Measurements from ENCODE around the gene FBXO45.
"Not testable (repeated sequence)": the region's sequence is repeated elsewhere in the genome, so short reads cannot be mapped to it uniquely, and the experiment has no call there.

FBXO45 gene

DNA sequence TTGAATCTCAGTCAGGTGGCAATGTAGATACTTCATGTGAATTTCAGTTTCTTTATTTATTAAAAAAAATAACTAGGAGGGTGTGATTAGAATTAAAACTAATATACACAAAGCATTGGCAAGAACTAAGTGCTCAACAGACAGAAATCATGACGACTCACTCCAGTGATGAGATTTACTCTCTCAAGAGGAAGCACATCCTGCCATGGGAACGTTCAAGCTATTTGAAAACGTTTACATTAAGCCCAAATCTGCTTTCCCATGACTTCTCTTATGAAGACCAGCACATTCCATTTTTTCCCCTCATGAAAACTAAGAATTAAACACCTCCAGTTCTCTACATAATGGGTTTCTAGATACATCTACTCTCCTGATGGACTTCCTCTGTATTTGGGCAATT, 8.6 kb upstream of the FBXO45 start:
- peaks cover 4% of the 10 kb centered on the region; the same call in 1 of the 2 replicates for H3K36me3 ChIP-seq (ENCODE audit: low read length)
- no peaks in the 10 kb centered on the region for H3K27me3 ChIP-seq (ENCODE audit: low read length)
- no peak overlapping the region for H3K4me3 ChIP-seq (ENCODE audit: insufficient read depth, low read length, poor library complexity, severe bottlenecking)
- no peak overlapping the region for H3K9ac ChIP-seq (ENCODE audit: low read length)
- H3K79me2 ChIP-seq (ENCODE audit: insufficient read depth, low read length): peaks cover 10% of the 10 kb centered on the region; the same call in 1 of the 2 replicates
- H2AFZ ChIP-seq (ENCODE audit: low read depth, low read length, severe bottlenecking): no peak overlapping the region
- H3K9me2 ChIP-seq (replicated peaks; ENCODE audit: insufficient read depth, low read length): no peaks in the 10 kb centered on the region
- no peak overlapping the region for H3K4me2 ChIP-seq (ENCODE audit: low read depth, low read length, poor library complexity, severe bottlenecking)
- no peaks in the 10 kb centered on the region for H3K9me3 ChIP-seq (ENCODE audit: insufficient read depth, low read length)
- H4K20me1 ChIP-seq (ENCODE audit: low read depth, low read length): no peaks in the 10 kb centered on the region
- no peak overlapping the region for H3K27ac ChIP-seq (ENCODE audit: low read depth, low read length)
- no peaks in the 10 kb centered on the region for H3F3A ChIP-seq (ENCODE audit: insufficient read depth)
- TF ChIP-seq, protein P1, sequence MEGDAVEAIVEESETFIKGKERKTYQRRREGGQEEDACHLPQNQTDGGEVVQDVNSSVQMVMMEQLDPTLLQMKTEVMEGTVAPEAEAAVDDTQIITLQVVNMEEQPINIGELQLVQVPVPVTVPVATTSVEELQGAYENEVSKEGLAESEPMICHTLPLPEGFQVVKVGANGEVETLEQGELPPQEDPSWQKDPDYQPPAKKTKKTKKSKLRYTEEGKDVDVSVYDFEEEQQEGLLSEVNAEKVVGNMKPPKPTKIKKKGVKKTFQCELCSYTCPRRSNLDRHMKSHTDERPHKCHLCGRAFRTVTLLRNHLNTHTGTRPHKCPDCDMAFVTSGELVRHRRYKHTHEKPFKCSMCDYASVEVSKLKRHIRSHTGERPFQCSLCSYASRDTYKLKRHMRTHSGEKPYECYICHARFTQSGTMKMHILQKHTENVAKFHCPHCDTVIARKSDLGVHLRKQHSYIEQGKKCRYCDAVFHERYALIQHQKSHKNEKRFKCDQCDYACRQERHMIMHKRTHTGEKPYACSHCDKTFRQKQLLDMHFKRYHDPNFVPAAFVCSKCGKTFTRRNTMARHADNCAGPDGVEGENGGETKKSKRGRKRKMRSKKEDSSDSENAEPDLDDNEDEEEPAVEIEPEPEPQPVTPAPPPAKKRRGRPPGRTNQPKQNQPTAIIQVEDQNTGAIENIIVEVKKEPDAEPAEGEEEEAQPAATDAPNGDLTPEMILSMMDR (IDR thresholded peaks at IDR 0.05; ENCODE audit: insufficient read depth, low read length, poor library complexity, severe bottlenecking): no peak
- TF ChIP-seq EZH2phosphoT487 (conservative IDR thresholded peaks at IDR 0.05; ENCODE audit: low read length): no peak

DNA sequence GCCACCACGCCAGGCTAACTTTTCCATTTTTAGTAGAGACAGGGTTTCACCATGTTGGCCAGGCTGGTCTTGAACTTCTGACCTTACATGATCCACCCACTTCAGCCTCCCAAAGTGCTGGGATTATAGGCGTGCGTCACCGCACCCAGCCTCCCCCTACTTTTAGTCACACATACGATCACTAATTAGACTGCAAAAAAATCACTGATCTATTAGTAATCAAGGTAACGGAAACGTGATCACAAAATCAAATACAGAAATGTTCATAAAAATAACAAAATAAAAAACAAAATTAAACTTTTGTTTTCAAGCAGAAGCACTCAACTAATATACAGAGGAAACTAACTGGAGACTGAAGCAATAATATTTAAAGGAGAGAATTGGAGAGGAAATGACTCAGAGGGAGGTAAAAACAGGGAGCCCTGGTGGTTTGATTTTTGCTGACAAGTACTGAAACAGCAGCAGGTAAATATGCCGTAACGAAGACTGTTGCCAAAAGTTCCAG, 4.7 kb upstream of the FBXO45 start:
- H3K4me2 ChIP-seq (ENCODE audit: low read depth, low read length, poor library complexity, severe bottlenecking): no peak overlapping the region
- H3K9me2 ChIP-seq (replicated peaks; ENCODE audit: insufficient read depth, low read length): no peaks in the 10 kb centered on the region
- peaks cover 4% of the 10 kb centered on the region; the same call in 1 of the 2 replicates for H3K36me3 ChIP-seq (ENCODE audit: low read length)
- H3K9ac ChIP-seq (ENCODE audit: low read length): no peak overlapping the region
- H3K4me3 ChIP-seq (ENCODE audit: insufficient read depth, low read length, poor library complexity, severe bottlenecking): no peak overlapping the region
- TF ChIP-seq EZH2phosphoT487 (conservative IDR thresholded peaks at IDR 0.05; ENCODE audit: low read length): no peak
- TF ChIP-seq, protein P1 (IDR thresholded peaks at IDR 0.05; ENCODE audit: insufficient read depth, low read length, poor library complexity, severe bottlenecking): no peak
- no peaks in the 10 kb centered on the region for H3F3A ChIP-seq (ENCODE audit: insufficient read depth)
- H3K27me3 ChIP-seq (ENCODE audit: low read length): no peaks in the 10 kb centered on the region
- no peaks in the 10 kb centered on the region for H4K20me1 ChIP-seq (ENCODE audit: low read depth, low read length)
- peaks cover 26% of the 10 kb centered on the region for H3K79me2 ChIP-seq (ENCODE audit: insufficient read depth, low read length)
- no peak overlapping the region for H3K27ac ChIP-seq (ENCODE audit: low read depth, low read length)
- no peaks in the 10 kb centered on the region for H3K9me3 ChIP-seq (ENCODE audit: insufficient read depth, low read length)
- H2AFZ ChIP-seq (ENCODE audit: low read depth, low read length, severe bottlenecking): no peak overlapping the region

DNA sequence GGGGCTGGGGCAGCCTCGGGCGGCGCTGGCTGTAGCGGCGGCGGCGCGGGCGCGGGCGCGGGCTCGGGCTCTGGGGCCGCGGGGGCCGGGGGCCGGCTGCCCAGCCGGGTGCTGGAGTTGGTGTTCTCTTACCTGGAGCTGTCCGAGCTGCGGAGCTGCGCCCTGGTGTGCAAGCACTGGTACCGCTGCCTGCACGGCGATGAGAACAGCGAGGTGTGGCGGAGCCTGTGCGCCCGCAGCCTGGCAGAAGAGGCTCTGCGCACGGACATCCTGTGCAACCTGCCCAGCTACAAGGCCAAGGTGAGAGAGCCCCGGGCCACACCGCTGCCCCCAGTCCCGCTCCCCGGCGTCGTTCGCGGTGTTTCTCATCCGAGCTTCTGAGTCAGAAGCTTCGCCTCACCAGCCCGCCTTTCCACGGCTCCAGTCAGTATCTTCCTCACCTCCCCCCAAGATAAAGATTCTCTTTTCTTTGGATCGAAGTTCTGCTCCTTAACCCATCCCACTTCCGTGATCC, 600 bp downstream of the FBXO45 start:
- H3K9ac ChIP-seq (ENCODE audit: low read length): peak overlapping the region; percentile 93
- peak overlapping the region; percentile 3 for H2AFZ ChIP-seq (ENCODE audit: low read depth, low read length, severe bottlenecking)
- no peaks in the 10 kb centered on the region for H3F3A ChIP-seq (ENCODE audit: insufficient read depth)
- TF ChIP-seq, protein P1 (IDR thresholded peaks at IDR 0.05; ENCODE audit: insufficient read depth, low read length, poor library complexity, severe bottlenecking): no peak
- TF ChIP-seq EZH2phosphoT487 (conservative IDR thresholded peaks at IDR 0.05; ENCODE audit: low read length): no peak
- H3K79me2 ChIP-seq (ENCODE audit: insufficient read depth, low read length): peaks cover 67% of the 10 kb centered on the region
- H3K9me3 ChIP-seq (ENCODE audit: insufficient read depth, low read length): no peaks in the 10 kb centered on the region
- H3K9me2 ChIP-seq (replicated peaks; ENCODE audit: insufficient read depth, low read length): no peaks in the 10 kb centered on the region
- H3K27ac ChIP-seq (ENCODE audit: low read depth, low read length): peak overlapping the region; percentile 29
- H4K20me1 ChIP-seq (ENCODE audit: low read depth, low read length): no peaks in the 10 kb centered on the region
- H3K27me3 ChIP-seq (ENCODE audit: low read length): no peaks in the 10 kb centered on the region
- H3K4me3 ChIP-seq (ENCODE audit: insufficient read depth, low read length, poor library complexity, severe bottlenecking): peak overlapping the region; percentile 65
- H3K36me3 ChIP-seq (ENCODE audit: low read length): no peaks in the 10 kb centered on the region
- H3K4me2 ChIP-seq (ENCODE audit: low read depth, low read length, poor library complexity, severe bottlenecking): peak overlapping the region; percentile 71

DNA sequence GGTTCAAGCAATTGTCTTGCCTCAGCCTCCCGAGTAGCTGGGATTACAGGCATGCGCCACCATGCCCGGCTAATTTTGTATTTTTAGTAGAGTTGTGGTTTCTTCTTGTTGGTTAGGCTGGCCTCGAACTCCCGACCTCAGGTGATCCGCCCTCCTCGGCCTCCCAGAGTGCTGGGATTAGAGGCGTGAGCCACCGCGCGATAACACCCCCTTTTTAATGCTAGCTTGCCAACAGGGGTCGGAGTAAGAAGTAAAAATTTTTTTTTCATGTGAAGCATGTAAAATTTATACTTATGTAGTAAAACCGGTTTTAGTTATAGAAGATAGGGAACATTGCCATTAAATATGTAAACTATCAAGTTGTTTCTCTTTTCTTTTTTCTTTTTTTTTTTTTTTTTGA, 1.9 kb downstream of the FBXO45 start:
- H3K9me3 ChIP-seq (ENCODE audit: insufficient read depth, low read length); H3K27ac ChIP-seq (ENCODE audit: low read depth, low read length); H3K27me3 ChIP-seq (ENCODE audit: low read length); H3K9ac ChIP-seq (ENCODE audit: low read length); H2AFZ ChIP-seq (ENCODE audit: low read depth, low read length, severe bottlenecking); H3K9me2 ChIP-seq (replicated peaks; ENCODE audit: insufficient read depth, low read length); H3K36me3 ChIP-seq (ENCODE audit: low read length); H3K4me3 ChIP-seq (ENCODE audit: insufficient read depth, low read length, poor library complexity, severe bottlenecking); H4K20me1 ChIP-seq (ENCODE audit: low read depth, low read length); H3F3A ChIP-seq (ENCODE audit: insufficient read depth): not testable (repeated sequence)
- H3K79me2 ChIP-seq (ENCODE audit: insufficient read depth, low read length): peaks cover 80% of the 10 kb centered on the region
- H3K4me2 ChIP-seq (ENCODE audit: low read depth, low read length, poor library complexity, severe bottlenecking): peak overlapping the region; percentile 71

Data from SU-DHL-6 (cell line).